HG02678 (cell line): ENCODE results near the gene PPP1R13B.

Experiments used
- ATAC-seq: cut with Tn5 transposase; IDR thresholded peaks from one replicate; pipeline ENCODE4 v1.9.1; 2021; ENCODE audit warnings: mild to moderate bottlenecking, moderate library complexity; ENCODE audit not compliant: unreplicated experiment

Gene PPP1R13B

GRCh38 chr14:103688906-103689902, 158.2 kb downstream of the PPP1R13B start:
- no peak for ATAC-seq

- ATAC-seq = no peak
Measured at GRCh38 chr14:103688441-103688840, 158.9 kb downstream of the PPP1R13B start.

GRCh38 chr14:103687712-103688111, 159.7 kb downstream of the PPP1R13B start:
- no peak for ATAC-seq

GRCh38 chr14:103686831-103687485, 160.4 kb downstream of the PPP1R13B start:
- ATAC-seq = no peak

DNA sequence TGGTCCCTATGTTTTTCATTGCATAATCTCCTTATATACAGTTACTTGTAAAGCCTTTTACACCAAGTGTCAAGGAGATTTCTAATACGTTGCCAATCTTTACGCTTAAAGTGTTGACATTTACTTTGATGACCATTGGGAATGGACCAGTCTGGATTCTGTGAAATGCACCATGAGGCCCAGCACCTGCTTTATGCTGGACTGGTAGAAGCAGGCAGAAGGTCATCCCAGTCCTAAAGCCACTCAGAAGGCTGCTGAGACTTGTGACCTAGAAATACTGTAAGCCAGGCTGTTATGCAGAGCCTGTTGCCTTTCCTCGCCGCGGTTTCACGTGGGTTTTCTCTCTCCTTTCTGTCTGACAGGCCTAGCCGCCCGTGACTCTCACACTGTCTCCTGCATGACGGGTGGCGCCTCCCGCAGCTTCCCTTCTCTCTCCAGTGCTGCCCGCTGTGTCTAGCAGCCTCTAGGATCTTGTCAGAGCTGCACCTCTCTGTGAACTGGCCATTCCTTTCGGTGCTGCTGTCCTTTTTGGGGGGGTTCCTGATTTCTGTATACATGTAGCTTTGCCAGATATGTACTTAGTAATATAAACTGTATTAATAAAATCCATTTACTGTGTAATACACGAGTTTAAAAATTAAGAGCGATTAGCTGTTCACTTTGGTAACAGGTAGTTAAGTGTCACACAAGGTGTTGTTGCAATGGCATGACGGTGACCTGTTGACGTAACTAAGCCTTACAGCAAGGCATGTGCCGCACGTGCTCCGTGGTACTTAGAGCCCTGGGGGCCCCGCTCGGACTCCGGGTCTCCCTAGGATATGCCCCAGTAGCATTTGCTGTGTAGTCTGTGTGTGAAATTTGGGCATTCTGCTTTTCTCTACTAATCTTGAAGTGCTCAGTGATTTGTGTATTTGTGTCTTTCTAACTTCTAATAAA, 161.8 kb downstream of the PPP1R13B start:
- no peak for ATAC-seq

- no peak for ATAC-seq
Measured at GRCh38 chr14:103684871-103685270, 162.5 kb downstream of the PPP1R13B start.

DNA sequence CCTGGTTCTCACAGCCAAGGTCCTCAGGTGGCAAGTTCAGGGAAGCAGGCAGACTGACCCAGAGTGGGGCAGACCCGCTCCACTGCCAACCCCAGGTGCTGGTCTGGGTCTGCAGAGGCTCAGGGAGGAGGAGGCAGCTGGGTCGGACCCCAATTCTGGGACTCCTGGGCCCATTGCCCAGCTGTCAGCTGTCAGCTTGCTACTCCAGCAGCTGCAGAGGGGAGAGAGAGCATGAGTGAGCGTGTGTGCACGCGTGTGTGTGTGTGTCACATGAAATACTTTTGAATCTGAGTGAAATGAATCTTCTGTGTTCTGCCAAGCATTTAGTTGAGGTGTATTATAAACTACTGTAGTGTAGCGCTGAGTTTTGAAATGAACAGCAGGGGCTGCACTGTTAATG, 162.9 kb downstream of the PPP1R13B start:
- ATAC-seq = no peak
